SK-N-SH (cell line): ENCODE data around the gene SPAG5. TPM values are rescaled to one million over a fixed set of nuclear protein-coding genes. Genes with fewer than 3 reads are reported as not detected.

ENCODE experiments used
- CTCF ChIA-PET: fragments of 300-600, 350-600 bp; formaldehyde crosslinking; extraction: SDS; loops from one replicate; lab custom pipeline; 2021; lab: Yijun Ruan, JAX
- POLR2A ChIA-PET: fragments of 350-600 bp; sonication (Branson Sonifier 250); formaldehyde crosslinking; extraction: SDS; loops from one replicate; lab custom pipeline; 2020; ENCODE audit warnings: antibody characterized with exemption, inconsistent platforms; lab: Yijun Ruan, JAX
- DNase-seq: peaks from one replicate; pipeline ENCODE4 v3.0.0; 2012
- H2AFZ ChIP-seq: fragments of 200-600 bp; sonication (generic); 2 replicates; pipeline ENCODE4 v1.8.1; 2016; ENCODE audit warnings: antibody characterized with exemption, mild to moderate bottlenecking, low read depth
- H3F3A ChIP-seq: fragments of 200-600 bp; sonication (generic); replicated peaks from 2 replicates; pipeline ENCODE3; 2016; ENCODE audit warnings: antibody characterized with exemption, mild to moderate bottlenecking; ENCODE audit not compliant: insufficient read depth
- H3K27ac ChIP-seq, 2 experiments: fragments of 200-500 bp in 1 of 2; fragments of 200-600 bp in 1 of 2; sonication (Bioruptor generic) in 1 of 2; sonication (generic), shearing (Covaris generic) in 1 of 2; 2 replicates each; pipeline versions ENCODE4 v1.5.1 to v1.6.1; 2014 to 2016; ENCODE audit warnings: low read depth in 2 of 2, inconsistent platforms in 1 of 2, low read length in 1 of 2, mild to moderate bottlenecking in 1 of 2, mixed read lengths in 1 of 2
- H3K27me3 ChIP-seq: fragments of 200-600 bp; sonication (generic), shearing (Covaris generic); 2 replicates; pipeline ENCODE4 v1.6.1; 2016; ENCODE audit warnings: mixed run types; ENCODE audit not compliant: insufficient read depth
- H3K36me3 ChIP-seq, 2 experiments: fragments of 200-500 bp in 1 of 2; fragments of 200-600 bp in 1 of 2; sonication (Bioruptor generic) in 1 of 2; sonication (generic) in 1 of 2; replicated peaks in 1 of 2; 2 replicates each; pipeline versions ENCODE3 to v1.5.1; 2014 to 2016; ENCODE audit warnings: low read length in 1 of 2, mild to moderate bottlenecking in 1 of 2; ENCODE audit not compliant: insufficient read depth in 2 of 2, control insufficient read depth in 1 of 2
- H3K4me1 ChIP-seq, 2 experiments: fragments of 200-500 bp in 1 of 2; fragments of 200-600 bp in 1 of 2; sonication (Bioruptor generic) in 1 of 2; sonication (generic), shearing (Covaris generic) in 1 of 2; 2 replicates each; pipeline versions ENCODE4 v1.5.1 to v1.6.1; 2014 to 2016; ENCODE audit warnings: low read depth in 1 of 2, low read length in 1 of 2, mixed run types in 1 of 2; ENCODE audit not compliant: insufficient read depth in 2 of 2, control insufficient read depth in 1 of 2
- H3K4me2 ChIP-seq: fragments of 200-600 bp; sonication (generic), shearing (Covaris generic); 2 replicates; pipeline ENCODE4 v1.6.1; 2017; ENCODE audit warnings: mixed run types
- H3K4me3 ChIP-seq, 2 experiments: fragments of 200-500 bp in 1 of 2; fragments of 200-600 bp in 1 of 2; sonication (Bioruptor generic) in 1 of 2; sonication (generic), shearing (Covaris generic) in 1 of 2; 2 replicates each; pipeline versions ENCODE4 v1.5.1 to v1.8.1; 2014 to 2016; ENCODE audit warnings: low read depth in 2 of 2, inconsistent platforms in 1 of 2, low read length in 1 of 2, mild to moderate bottlenecking in 1 of 2, mixed read lengths in 1 of 2, moderate library complexity in 1 of 2
- H3K79me2 ChIP-seq: fragments of 200-600 bp; sonication (generic); 2 replicates; pipeline ENCODE4 v1.8.1; 2017; ENCODE audit warnings: mild to moderate bottlenecking; ENCODE audit not compliant: insufficient read depth
- H3K9ac ChIP-seq: fragments of 200-600 bp; sonication (generic); 2 replicates; pipeline ENCODE4 v1.6.1; 2017; ENCODE audit warnings: mixed run types
- H3K9me2 ChIP-seq: fragments of 200-600 bp; sonication (generic); 2 replicates; pipeline ENCODE4 v1.6.1; 2017; ENCODE audit warnings: mixed run types
- H3K9me3 ChIP-seq: fragments of 200-600 bp; sonication (generic); 2 replicates; pipeline ENCODE4 v1.6.1; 2017; ENCODE audit warnings: mixed run types, mild to moderate bottlenecking, moderate library complexity
- H4K20me1 ChIP-seq: fragments of 200-600 bp; sonication (generic); 2 replicates; pipeline ENCODE4 v1.6.1; 2017; ENCODE audit warnings: mild to moderate bottlenecking, mixed run types; ENCODE audit not compliant: insufficient read depth
- CHD2 ChIP-seq: fragments of 150-350 bp; IDR thresholded peaks from 2 replicates; pipeline ENCODE4 v1.6.1; 2018; ENCODE audit warnings: low read length; ENCODE audit not compliant: partially characterized antibody
- ELF1 ChIP-seq: IDR thresholded peaks from 2 replicates; pipeline ENCODE4 v1.4.0; 2012
- EZH2phosphoT487 ChIP-seq: fragments of 200-600 bp; sonication (generic); IDR thresholded peaks from 2 replicates; pipeline ENCODE4 v1.6.1; 2017; ENCODE audit warnings: low read depth, mixed run types, mild to moderate bottlenecking, antibody characterized with exemption, moderate library complexity, borderline replicate concordance
- FOXJ3 ChIP-seq: sonication (generic); formaldehyde crosslinking; IDR thresholded peaks from 2 replicates; pipeline ENCODE4 v1.5.1; 2020; ENCODE audit warnings: mild to moderate bottlenecking, missing genetic modification reagents
- GABPA ChIP-seq: IDR thresholded peaks from 2 replicates; pipeline ENCODE4 v1.4.0; 2012; ENCODE audit warnings: low read depth, mild to moderate bottlenecking
- GATA2 ChIP-seq: sonication (generic); formaldehyde crosslinking; IDR thresholded peaks from 2 replicates; pipeline ENCODE4 v1.5.0; 2020; ENCODE audit warnings: mild to moderate bottlenecking, missing genetic modification reagents
- JUND ChIP-seq: IDR thresholded peaks from 2 replicates; pipeline ENCODE4 v1.4.0; 2012
- MXI1 ChIP-seq: IDR thresholded peaks from 2 replicates; pipeline ENCODE4 v1.6.1; 2012; ENCODE audit warnings: mild to moderate bottlenecking, low read depth, low read length, improper control_type of control experiment
- RFX5 ChIP-seq: IDR thresholded peaks from 2 replicates; pipeline ENCODE4 v1.6.1; 2012; ENCODE audit warnings: mild to moderate bottlenecking, improper control_type of control experiment, low read length
- SIN3A ChIP-seq: IDR thresholded peaks from 2 replicates; pipeline ENCODE4 v1.6.1; 2012; ENCODE audit warnings: low read depth, mild to moderate bottlenecking, low read length, moderate library complexity, borderline replicate concordance
- TAF1 ChIP-seq: IDR thresholded peaks from 2 replicates; pipeline ENCODE4 v1.6.1; 2012; ENCODE audit warnings: low read depth, mild to moderate bottlenecking, low read length, moderate library complexity, borderline replicate concordance
- TEAD4 ChIP-seq: IDR thresholded peaks from 2 replicates; pipeline ENCODE4 v1.4.0; 2012; ENCODE audit warnings: mild to moderate bottlenecking, borderline replicate concordance; ENCODE audit not compliant: insufficient read depth
- YY1 ChIP-seq: IDR thresholded peaks from 2 replicates; pipeline ENCODE4 v1.4.0; 2012; ENCODE audit warnings: low read depth, mild to moderate bottlenecking
- WGBS: methylation state at CpG from one replicate; pipeline ENCODE4 v1.1.6; 2017; ENCODE audit warnings: low lambda C conversion rate; 5-methylcytosine and 5-hydroxymethylcytosine counted together
- polyA plus RNA-seq, 3 experiments: library from polyadenylated mRNA; depleted of rRNA; stranded (reverse); fragments of >200 nt; gene quantifications; 2 replicates each; pipeline ENCODE4 v1.2.3, GENCODE V29; 2012
- TF ChIP-seq, protein P1 (sequence below): fragments of 200-600 bp; sonication (generic); IDR thresholded peaks from 2 replicates; pipeline ENCODE4 v1.6.1; 2017; ENCODE audit warnings: antibody characterized with exemption, mild to moderate bottlenecking, moderate library complexity
- TF ChIP-seq, protein P2 (sequence below): IDR thresholded peaks from 2 replicates; pipeline ENCODE4 v1.6.1; 2012; ENCODE audit warnings: mild to moderate bottlenecking, low read depth, low read length, moderate library complexity
- TF ChIP-seq, protein P3 (sequence below): fragments of 150-350 bp; IDR thresholded peaks from 2 replicates; pipeline ENCODE4 v1.6.1; 2017; ENCODE audit warnings: antibody characterized with exemption, low read length, low read depth, borderline replicate concordance
- TF ChIP-seq, protein P4 (sequence below): IDR thresholded peaks from 2 replicates; pipeline ENCODE4; 2012

Gene SPAG5
- polyA plus RNA-seq, 1 of the 3 experiments (the other 2 are of a cell fraction) = 36.5 TPM

DNA sequence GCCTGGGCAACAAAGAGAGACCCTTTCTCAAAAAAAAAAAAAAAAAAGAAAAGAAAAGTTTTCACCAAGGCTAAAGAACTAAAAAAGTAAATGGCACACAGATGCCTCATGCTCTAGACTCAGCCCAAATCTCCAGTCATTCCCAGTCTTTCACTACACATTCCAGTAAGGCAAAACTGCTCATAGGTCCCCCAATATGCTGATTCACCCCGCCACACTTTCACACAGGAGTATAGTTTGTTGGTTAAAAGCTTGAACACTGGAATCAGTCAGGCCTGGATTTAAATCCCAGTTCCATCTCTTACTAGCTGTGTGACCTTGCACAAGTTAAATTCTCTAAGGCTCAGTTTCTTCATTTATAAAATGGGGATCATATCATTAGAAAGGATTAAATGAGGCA lies 29.4 kb downstream of the SPAG5 start:
- ChIA-PET CTCF (interaction anchor here (1.5 kb wide), 1 partner anchor 19 kb away, joined by 4 read pairs; no protein-coding TSS in a partner anchor), POLR2A (no interaction called here)
- no peak overlapping the region for H3K4me3 ChIP-seq
- H3K27me3 ChIP-seq = no peaks in the 10 kb centered on the region
- H4K20me1 ChIP-seq = no peaks in the 10 kb centered on the region
- no peak overlapping the region for H3K9ac ChIP-seq
- peaks cover 4 to 6% of the 10 kb centered on the region in 2 experiments for H3K36me3 ChIP-seq
- no peaks in the 10 kb centered on the region for H3F3A ChIP-seq
- no peak for DNase-seq
- TF ChIP-seq GATA2 (CRISPR knock-in tag) (no peak), CHD2 (no peak), TAF1 (no peak), SIN3A (no peak), MXI1 (no peak), RFX5 (no peak), GABPA (no peak), JUND (no peak), ELF1 (no peak), FOXJ3 (CRISPR knock-in tag) (no peak)
- TF ChIP-seq, protein P1, sequence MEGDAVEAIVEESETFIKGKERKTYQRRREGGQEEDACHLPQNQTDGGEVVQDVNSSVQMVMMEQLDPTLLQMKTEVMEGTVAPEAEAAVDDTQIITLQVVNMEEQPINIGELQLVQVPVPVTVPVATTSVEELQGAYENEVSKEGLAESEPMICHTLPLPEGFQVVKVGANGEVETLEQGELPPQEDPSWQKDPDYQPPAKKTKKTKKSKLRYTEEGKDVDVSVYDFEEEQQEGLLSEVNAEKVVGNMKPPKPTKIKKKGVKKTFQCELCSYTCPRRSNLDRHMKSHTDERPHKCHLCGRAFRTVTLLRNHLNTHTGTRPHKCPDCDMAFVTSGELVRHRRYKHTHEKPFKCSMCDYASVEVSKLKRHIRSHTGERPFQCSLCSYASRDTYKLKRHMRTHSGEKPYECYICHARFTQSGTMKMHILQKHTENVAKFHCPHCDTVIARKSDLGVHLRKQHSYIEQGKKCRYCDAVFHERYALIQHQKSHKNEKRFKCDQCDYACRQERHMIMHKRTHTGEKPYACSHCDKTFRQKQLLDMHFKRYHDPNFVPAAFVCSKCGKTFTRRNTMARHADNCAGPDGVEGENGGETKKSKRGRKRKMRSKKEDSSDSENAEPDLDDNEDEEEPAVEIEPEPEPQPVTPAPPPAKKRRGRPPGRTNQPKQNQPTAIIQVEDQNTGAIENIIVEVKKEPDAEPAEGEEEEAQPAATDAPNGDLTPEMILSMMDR = no peak
- TF ChIP-seq, protein P2, sequence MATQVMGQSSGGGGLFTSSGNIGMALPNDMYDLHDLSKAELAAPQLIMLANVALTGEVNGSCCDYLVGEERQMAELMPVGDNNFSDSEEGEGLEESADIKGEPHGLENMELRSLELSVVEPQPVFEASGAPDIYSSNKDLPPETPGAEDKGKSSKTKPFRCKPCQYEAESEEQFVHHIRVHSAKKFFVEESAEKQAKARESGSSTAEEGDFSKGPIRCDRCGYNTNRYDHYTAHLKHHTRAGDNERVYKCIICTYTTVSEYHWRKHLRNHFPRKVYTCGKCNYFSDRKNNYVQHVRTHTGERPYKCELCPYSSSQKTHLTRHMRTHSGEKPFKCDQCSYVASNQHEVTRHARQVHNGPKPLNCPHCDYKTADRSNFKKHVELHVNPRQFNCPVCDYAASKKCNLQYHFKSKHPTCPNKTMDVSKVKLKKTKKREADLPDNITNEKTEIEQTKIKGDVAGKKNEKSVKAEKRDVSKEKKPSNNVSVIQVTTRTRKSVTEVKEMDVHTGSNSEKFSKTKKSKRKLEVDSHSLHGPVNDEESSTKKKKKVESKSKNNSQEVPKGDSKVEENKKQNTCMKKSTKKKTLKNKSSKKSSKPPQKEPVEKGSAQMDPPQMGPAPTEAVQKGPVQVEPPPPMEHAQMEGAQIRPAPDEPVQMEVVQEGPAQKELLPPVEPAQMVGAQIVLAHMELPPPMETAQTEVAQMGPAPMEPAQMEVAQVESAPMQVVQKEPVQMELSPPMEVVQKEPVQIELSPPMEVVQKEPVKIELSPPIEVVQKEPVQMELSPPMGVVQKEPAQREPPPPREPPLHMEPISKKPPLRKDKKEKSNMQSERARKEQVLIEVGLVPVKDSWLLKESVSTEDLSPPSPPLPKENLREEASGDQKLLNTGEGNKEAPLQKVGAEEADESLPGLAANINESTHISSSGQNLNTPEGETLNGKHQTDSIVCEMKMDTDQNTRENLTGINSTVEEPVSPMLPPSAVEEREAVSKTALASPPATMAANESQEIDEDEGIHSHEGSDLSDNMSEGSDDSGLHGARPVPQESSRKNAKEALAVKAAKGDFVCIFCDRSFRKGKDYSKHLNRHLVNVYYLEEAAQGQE = no peak
- H3K9me3 ChIP-seq = no peaks in the 10 kb centered on the region
- H3K27ac ChIP-seq = no peak overlapping the region
- H2AFZ ChIP-seq = no peak overlapping the region
- H3K4me2 ChIP-seq = peak overlapping the region; percentile 77; the same call in 1 of the 2 replicates
- H3K9me2 ChIP-seq = no peaks in the 10 kb centered on the region
- 93% methylated on average over 1 of the region's 1 CpG for WGBS
- H3K79me2 ChIP-seq = peaks cover 47% of the 10 kb centered on the region
- H3K4me1 ChIP-seq = peaks cover 4 to 15% of the 10 kb centered on the region in 2 experiments; a peak in 3 of 4 replicates

DNA sequence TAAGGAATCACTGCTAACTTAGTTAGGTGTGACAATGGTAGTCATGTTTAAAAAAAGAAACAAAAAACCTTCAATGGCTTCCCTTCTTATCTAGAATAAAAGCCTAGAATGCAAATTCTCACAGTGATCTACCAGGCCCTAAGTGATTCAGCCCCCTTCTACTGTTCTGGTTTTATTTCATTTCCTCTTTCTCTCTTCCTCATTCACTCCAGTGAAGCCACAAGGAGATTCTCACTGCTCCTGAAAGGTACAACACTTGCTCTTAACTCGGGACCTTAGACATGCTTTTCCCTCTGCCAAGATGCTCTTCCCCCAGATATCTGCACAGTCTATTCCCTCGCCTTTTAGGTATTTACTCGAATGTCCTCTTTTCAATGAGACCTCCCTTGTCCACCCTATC lies 31.2 kb downstream of the SPAG5 start:
- H3K9me2 ChIP-seq = no peaks in the 10 kb centered on the region
- H3K9ac ChIP-seq = no peak overlapping the region
- peaks cover 4 to 11% of the 10 kb centered on the region in 2 experiments; a peak in 3 of 4 replicates for H3K4me1 ChIP-seq
- H2AFZ ChIP-seq = no peak overlapping the region
- H4K20me1 ChIP-seq = no peaks in the 10 kb centered on the region
- no peak overlapping the region for H3K4me3 ChIP-seq
- 92% methylated on average over 3 of the region's 3 CpGs for whole genome bisulfite sequencing
- H3K36me3 ChIP-seq = peaks cover 4 to 11% of the 10 kb centered on the region in 2 experiments
- CTCF ChIA-PET = interaction anchor here (1.5 kb wide), 1 partner anchor 17 kb away, joined by 4 read pairs; no protein-coding TSS in a partner anchor
- H3K79me2 ChIP-seq = peaks cover 54% of the 10 kb centered on the region
- H3K27ac ChIP-seq = no peak overlapping the region
- H3K27me3 ChIP-seq = no peaks in the 10 kb centered on the region
- H3K9me3 ChIP-seq = no peaks in the 10 kb centered on the region
- no peak overlapping the region for H3K4me2 ChIP-seq
- no peak for DNase-seq
- H3F3A ChIP-seq = no peaks in the 10 kb centered on the region
- POLR2A ChIA-PET = no interaction called here
- no peak for TF ChIP-seq YY1
- no peak for TF ChIP-seq SIN3A
- no peak for TF ChIP-seq TEAD4
- no peak for TF ChIP-seq FOXJ3 (CRISPR knock-in tag)
- TF ChIP-seq, protein P3, sequence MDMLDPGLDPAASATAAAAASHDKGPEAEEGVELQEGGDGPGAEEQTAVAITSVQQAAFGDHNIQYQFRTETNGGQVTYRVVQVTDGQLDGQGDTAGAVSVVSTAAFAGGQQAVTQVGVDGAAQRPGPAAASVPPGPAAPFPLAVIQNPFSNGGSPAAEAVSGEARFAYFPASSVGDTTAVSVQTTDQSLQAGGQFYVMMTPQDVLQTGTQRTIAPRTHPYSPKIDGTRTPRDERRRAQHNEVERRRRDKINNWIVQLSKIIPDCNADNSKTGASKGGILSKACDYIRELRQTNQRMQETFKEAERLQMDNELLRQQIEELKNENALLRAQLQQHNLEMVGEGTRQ = no peak
- TF ChIP-seq, protein P4, sequence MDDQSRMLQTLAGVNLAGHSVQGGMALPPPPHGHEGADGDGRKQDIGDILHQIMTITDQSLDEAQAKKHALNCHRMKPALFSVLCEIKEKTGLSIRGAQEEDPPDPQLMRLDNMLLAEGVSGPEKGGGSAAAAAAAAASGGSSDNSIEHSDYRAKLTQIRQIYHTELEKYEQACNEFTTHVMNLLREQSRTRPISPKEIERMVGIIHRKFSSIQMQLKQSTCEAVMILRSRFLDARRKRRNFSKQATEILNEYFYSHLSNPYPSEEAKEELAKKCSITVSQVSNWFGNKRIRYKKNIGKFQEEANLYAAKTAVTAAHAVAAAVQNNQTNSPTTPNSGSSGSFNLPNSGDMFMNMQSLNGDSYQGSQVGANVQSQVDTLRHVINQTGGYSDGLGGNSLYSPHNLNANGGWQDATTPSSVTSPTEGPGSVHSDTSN = no peak
- TF ChIP-seq ELF1 = no peak
- TF ChIP-seq EZH2phosphoT487 = no peak
- TF ChIP-seq, protein P1 = no peak
